IMR-90 (cell line): ENCODE data around the gene ACSS2. TPM values are rescaled to one million over a fixed set of nuclear protein-coding genes. Genes with fewer than 3 reads are reported as not detected.
A peak's percentile ranks its signal among the peaks of the same experiment; 100 is the strongest.

Experiments
- ATAC-seq: fragments of 200-7000 bp; cut with Tn5 transposase; 2 replicates; pipeline ENCODE4 v1.9.1; 2020; ENCODE audit warnings: low read depth, mild to moderate bottlenecking, moderate library complexity
- BruUV-seq: library from RNA; stranded (reverse); fragments of 400-500 nt; replicated peaks from 2 replicates; lab custom pipeline; 2021; lab: Mats Ljungman, UMichigan
- CTCF ChIA-PET: fragments of 300-600 bp; formaldehyde crosslinking; extraction: SDS; loops from one replicate; lab custom pipeline; 2021; ENCODE audit warnings: antibody characterized with exemption; lab: Yijun Ruan, JAX
- POLR2A ChIA-PET: fragments of 300-600 bp; sonication (Branson Sonifier 250); formaldehyde crosslinking; loops from one replicate; lab custom pipeline; 2022; ENCODE audit warnings: antibody characterized with exemption; ENCODE audit not compliant: unreplicated experiment; lab: Charles Lee
- DNase-seq: peaks from one replicate; pipeline ENCODE4 v3.0.0; 2013
- H2AFZ ChIP-seq: replicated peaks from 2 replicates; pipeline ENCODE3; 2013; ENCODE audit warnings: low read length, mild to moderate bottlenecking; ENCODE audit not compliant: poor library complexity
- H2AK5ac ChIP-seq: 2 replicates; pipeline ENCODE4 v1.6.1; 2013; ENCODE audit warnings: low read depth, low read length, inconsistent platforms
- H2AK9ac ChIP-seq: replicated peaks from 2 replicates; pipeline ENCODE3; 2013; ENCODE audit warnings: mild to moderate bottlenecking, low read depth, low read length, moderate library complexity; ENCODE audit not compliant: poor library complexity
- H2BK120ac ChIP-seq: 2 replicates; pipeline ENCODE4 v1.6.1; 2013; ENCODE audit warnings: low read depth, low read length, inconsistent platforms
- H2BK15ac ChIP-seq: 3 replicates; pipeline ENCODE4 v1.6.1; 2013; ENCODE audit warnings: low read depth, low read length, inconsistent platforms
- H2BK20ac ChIP-seq: 2 replicates; pipeline ENCODE4 v1.6.1; 2013; ENCODE audit warnings: low read depth, mild to moderate bottlenecking, inconsistent platforms, low read length, moderate library complexity
- H2BK5ac ChIP-seq: 2 replicates; pipeline ENCODE4 v1.6.1; 2013; ENCODE audit warnings: mild to moderate bottlenecking, low read depth, low read length, inconsistent platforms; ENCODE audit not compliant: poor library complexity, severe bottlenecking
- H3K14ac ChIP-seq: replicated peaks from 2 replicates; pipeline ENCODE4 v1.6.1; 2013; ENCODE audit warnings: low read depth, low read length, inconsistent platforms
- H3K18ac ChIP-seq: 2 replicates; pipeline ENCODE4 v1.6.1; 2013; ENCODE audit warnings: low read depth, low read length, control low read depth
- H3K23ac ChIP-seq: 2 replicates; pipeline ENCODE4 v1.6.1; 2013; ENCODE audit warnings: low read depth, low read length, inconsistent platforms
- H3K27ac ChIP-seq: 2 replicates; pipeline ENCODE4 v1.5.1; 2013; ENCODE audit warnings: mild to moderate bottlenecking, control low read depth, low read length; ENCODE audit not compliant: insufficient read depth
- H3K27me3 ChIP-seq: 2 replicates; pipeline ENCODE4 v1.6.1; 2013; ENCODE audit warnings: low read length; ENCODE audit not compliant: control insufficient read depth, insufficient read depth
- H3K36me3 ChIP-seq: 2 replicates; pipeline ENCODE4 v1.6.1; 2013; ENCODE audit warnings: low read length, mixed read lengths; ENCODE audit not compliant: control insufficient read depth, insufficient read depth
- H3K4ac ChIP-seq: 2 replicates; pipeline ENCODE4 v1.6.1; 2013; ENCODE audit warnings: low read depth, low read length, inconsistent platforms
- H3K4me1 ChIP-seq: 2 replicates; pipeline ENCODE4 v1.6.1; 2013; ENCODE audit warnings: low read length, mixed read lengths; ENCODE audit not compliant: control insufficient read depth, insufficient read depth
- H3K4me2 ChIP-seq: 2 replicates; pipeline ENCODE4 v1.6.1; 2013; ENCODE audit warnings: low read depth, mild to moderate bottlenecking, control low read depth, low read length, moderate library complexity
- H3K4me3 ChIP-seq: 2 replicates; pipeline ENCODE4 v1.5.1; 2013; ENCODE audit warnings: low read depth, mild to moderate bottlenecking, control low read depth, low read length, moderate library complexity; ENCODE audit not compliant: insufficient read depth
- H3K56ac ChIP-seq: 2 replicates; pipeline ENCODE4 v1.6.1; 2013; ENCODE audit warnings: low read length, inconsistent platforms; ENCODE audit not compliant: insufficient read depth; ENCODE audit errors: extremely low read depth
- H3K79me1 ChIP-seq, 2 experiments: 2 replicates each; pipeline ENCODE4 v1.6.1; 2013; ENCODE audit warnings: low read length in 2 of 2, inconsistent platforms in 1 of 2, low read depth in 1 of 2
- H3K9ac ChIP-seq: 2 replicates; pipeline ENCODE4 v1.6.1; 2013; ENCODE audit warnings: low read depth, low read length, control low read depth
- H3K9me1 ChIP-seq: 2 replicates; pipeline ENCODE4 v1.6.1; 2013; ENCODE audit warnings: low read length, inconsistent platforms; ENCODE audit not compliant: insufficient read depth
- H3K9me3 ChIP-seq: 2 replicates; pipeline ENCODE4 v1.6.1; 2013; ENCODE audit warnings: low read length; ENCODE audit not compliant: control insufficient read depth, insufficient read depth
- H4K20me1 ChIP-seq: 2 replicates; pipeline ENCODE4 v1.6.1; 2013; ENCODE audit warnings: low read length, inconsistent platforms; ENCODE audit not compliant: insufficient read depth
- H4K5ac ChIP-seq: 2 replicates; pipeline ENCODE4 v1.6.1; 2013; ENCODE audit warnings: mild to moderate bottlenecking, low read depth, low read length, control low read depth
- H4K8ac ChIP-seq, 2 experiments: 2 replicates each; pipeline ENCODE4 v1.6.1; 2013; ENCODE audit warnings: low read depth in 2 of 2, low read length in 2 of 2, control low read depth in 1 of 2, inconsistent platforms in 1 of 2
- H4K91ac ChIP-seq: 2 replicates; pipeline ENCODE4 v1.6.1; 2013; ENCODE audit warnings: low read depth, low read length, inconsistent platforms; ENCODE audit not compliant: insufficient read depth
- BHLHE40 ChIP-seq: fragments of 150-350 bp; IDR thresholded peaks from 2 replicates; pipeline ENCODE4 v1.6.1; 2016; ENCODE audit warnings: mild to moderate bottlenecking, low read depth, low read length
- CEBPB ChIP-seq: IDR thresholded peaks from 2 replicates; pipeline ENCODE4 v1.6.1; 2012; ENCODE audit warnings: low read depth, low read length, improper control_type of control experiment
- CHD1 ChIP-seq: IDR thresholded peaks from 2 replicates; pipeline ENCODE4 v1.6.1; 2012; ENCODE audit warnings: low read depth, low read length, improper control_type of control experiment
- FOS ChIP-seq: fragments of 150-350 bp; IDR thresholded peaks from 2 replicates; pipeline ENCODE4 v1.6.1; 2016; ENCODE audit warnings: low read depth, low read length
- MAFK ChIP-seq: IDR thresholded peaks from 2 replicates; pipeline ENCODE4 v1.6.1; 2012; ENCODE audit warnings: low read depth, low read length, improper control_type of control experiment
- MAZ ChIP-seq: IDR thresholded peaks from 2 replicates; pipeline ENCODE4 v1.6.1; 2012; ENCODE audit warnings: low read depth, mild to moderate bottlenecking, low read length, improper control_type of control experiment, moderate library complexity, borderline replicate concordance
- MXI1 ChIP-seq: IDR thresholded peaks from 2 replicates; pipeline ENCODE4 v1.6.1; 2012; ENCODE audit warnings: low read depth, mild to moderate bottlenecking, low read length, moderate library complexity, borderline replicate concordance
- NFE2L2 ChIP-seq: fragments of 150-350 bp; IDR thresholded peaks from 2 replicates; pipeline ENCODE4 v1.6.1; 2016; ENCODE audit warnings: low read depth, mild to moderate bottlenecking, low read length
- POLR2A ChIP-seq: IDR thresholded peaks from 2 replicates; pipeline ENCODE4 v1.6.1; 2012; ENCODE audit warnings: mild to moderate bottlenecking, low read depth, low read length
- RAD21 ChIP-seq: IDR thresholded peaks from 2 replicates; pipeline ENCODE4 v1.6.1; 2012; ENCODE audit warnings: low read length, improper control_type of control experiment
- RCOR1 ChIP-seq: IDR thresholded peaks from 2 replicates; pipeline ENCODE4 v1.6.1; 2012; ENCODE audit warnings: mild to moderate bottlenecking, low read length, improper control_type of control experiment; ENCODE audit not compliant: insufficient replicate concordance
- RFX5 ChIP-seq: IDR thresholded peaks from 2 replicates; pipeline ENCODE4 v1.8.0; 2012; ENCODE audit warnings: low read depth, mild to moderate bottlenecking, low read length, moderate library complexity
- SMC3 ChIP-seq: fragments of 150-350 bp; IDR thresholded peaks from 2 replicates; pipeline ENCODE4 v1.6.1; 2016; ENCODE audit warnings: low read depth, mild to moderate bottlenecking, antibody characterized with exemption, low read length, moderate library complexity
- WGBS, 2 experiments: methylation state at CpG; one replicate each; pipeline versions ENCODE4 v1.1.5 to v1.1.7; 2013; ENCODE audit warnings: missing lambda C conversion rate in 2 of 2; ENCODE audit not compliant: insufficient read length in 1 of 2; ENCODE audit errors: extremely low coverage in 2 of 2; 5-methylcytosine and 5-hydroxymethylcytosine counted together
- dilution Hi-C: fragments of 300-500 bp; cut with HindIII; formaldehyde crosslinking; loops from one replicate; pipeline ENCODE4 v1.14.3; 2018; ENCODE audit warnings: low sequenced_read_pairs; ENCODE audit not compliant: unreplicated experiment
- in situ Hi-C: fragments of 300-500 bp; cut with MboI; formaldehyde crosslinking; loops from 3 replicates; pipeline ENCODE4 v1.14.3; 2019; ENCODE audit warnings: low sequenced_read_pairs, inconsistent platforms, mixed read lengths
- intact Hi-C: fragments of 100-400 bp; cut with micrococcal nuclease; formaldehyde crosslinking; loops from 2 replicates; pipeline ENCODE4 v1.10.0; 2022
- polyA plus RNA-seq, 3 experiments: library from polyadenylated mRNA; depleted of rRNA; stranded (reverse); fragments of >200 nt; gene quantifications; 2 replicates each; pipeline ENCODE4 v1.2.3, GENCODE V29; 2012; ENCODE audit warnings: low replicate concordance in 1 of 3
- total RNA-seq: library from RNA; depleted of rRNA; stranded (reverse); fragments of >200 nt; gene quantifications from 2 replicates; pipeline ENCODE4 v1.2.3, GENCODE V29; 2012
- TF ChIP-seq, protein P1 (sequence below): fragments of 150-350 bp; IDR thresholded peaks from 2 replicates; pipeline ENCODE4 v1.6.1; 2017; ENCODE audit warnings: mild to moderate bottlenecking, antibody characterized with exemption, low read length, low read depth
- TF ChIP-seq, protein P2 (sequence below): fragments of 150-350 bp; IDR thresholded peaks from 2 replicates; pipeline ENCODE4 v1.6.1; 2016; ENCODE audit warnings: low read depth, mild to moderate bottlenecking, low read length, moderate library complexity, borderline replicate concordance
- TF ChIP-seq, protein P3 (sequence below): conservative IDR thresholded peaks from 2 replicates; pipeline ENCODE4 v1.5.1; 2012; ENCODE audit warnings: mild to moderate bottlenecking, low read depth, low read length, improper control_type of control experiment

Gene ACSS2
- total and polyA plus RNA-seq, 2 of the 4 experiments (the other 2 are of a cell fraction), result 26.9 to 46.4 TPM

DNA sequence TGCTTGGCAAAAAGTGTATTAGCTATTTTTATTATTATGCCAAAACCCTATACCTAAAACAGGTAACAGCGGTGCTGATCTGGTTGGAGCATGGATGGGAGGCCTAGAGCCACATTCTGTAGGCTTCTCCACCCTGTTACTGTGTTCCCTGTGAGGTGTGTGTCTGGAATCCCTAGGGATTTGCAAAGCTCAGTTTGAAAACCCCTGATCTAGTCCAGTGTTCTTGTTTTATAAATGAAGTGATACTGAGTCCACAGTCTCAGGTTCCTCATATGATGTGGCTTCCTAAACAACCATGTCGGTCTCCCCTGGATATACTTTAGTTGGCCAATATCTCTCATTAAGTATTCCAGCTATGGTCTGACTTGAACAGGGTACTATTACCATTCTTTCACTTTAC, 16.3 kb downstream of the ACSS2 start:
- Histone ChIP-seq H3K4me2 (no peak overlapping the region), H3K14ac (no peak overlapping the region), H2BK5ac (no peak overlapping the region), H2AK9ac (peak overlapping the region; percentile 50), H2AFZ (no peak overlapping the region), H4K20me1 (peaks cover 3% of the 10 kb centered on the region; the same call in 1 of the 2 replicates), H2BK15ac (peak overlapping the region; percentile 34; the same call in 1 of the 3 replicates), H2BK20ac (peak overlapping the region; percentile 16; the same call in 1 of the 2 replicates), H3K27me3 (no peaks in the 10 kb centered on the region), H3K27ac (no peak overlapping the region), H4K5ac (no peak overlapping the region), H3K9ac (no peak overlapping the region), H3K56ac (no peak overlapping the region), H3K36me3 (no peaks in the 10 kb centered on the region), H4K91ac (no peak overlapping the region), H3K9me3 (no peaks in the 10 kb centered on the region), H3K23ac (no peak overlapping the region), H3K4ac (no peak overlapping the region), H3K18ac (no peak overlapping the region), H4K8ac (no peak overlapping the region), H3K79me1 (peaks cover 16 to 29% of the 10 kb centered on the region in 2 experiments; a peak in 3 of 4 replicates), H3K4me1 (peaks cover 16% of the 10 kb centered on the region), H2BK120ac (no peak overlapping the region), H3K4me3 (no peak overlapping the region), H3K9me1 (peaks cover 4% of the 10 kb centered on the region), H2AK5ac (no peak overlapping the region; the same call in 1 of the 2 replicates)
- dilution Hi-C loops, result no loop called here
- WGBS, 2 experiments, result 80% methylated on average over 1 of the region's 2 CpGs; no CpG with 5 or more reads in 1 of the 2 experiments
- no peak for DNase-seq
- TF ChIP-seq POLR2A, result no peak
- no peak for TF ChIP-seq RCOR1
- no peak for TF ChIP-seq FOS
- TF ChIP-seq RAD21, result no peak
- TF ChIP-seq NFE2L2, result no peak
- TF ChIP-seq RFX5, result no peak
- no peak for TF ChIP-seq MAZ
- TF ChIP-seq MAFK, result no peak
- no peak for TF ChIP-seq MXI1
- TF ChIP-seq, protein P1, sequence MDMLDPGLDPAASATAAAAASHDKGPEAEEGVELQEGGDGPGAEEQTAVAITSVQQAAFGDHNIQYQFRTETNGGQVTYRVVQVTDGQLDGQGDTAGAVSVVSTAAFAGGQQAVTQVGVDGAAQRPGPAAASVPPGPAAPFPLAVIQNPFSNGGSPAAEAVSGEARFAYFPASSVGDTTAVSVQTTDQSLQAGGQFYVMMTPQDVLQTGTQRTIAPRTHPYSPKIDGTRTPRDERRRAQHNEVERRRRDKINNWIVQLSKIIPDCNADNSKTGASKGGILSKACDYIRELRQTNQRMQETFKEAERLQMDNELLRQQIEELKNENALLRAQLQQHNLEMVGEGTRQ, result no peak
- TF ChIP-seq, protein P2, sequence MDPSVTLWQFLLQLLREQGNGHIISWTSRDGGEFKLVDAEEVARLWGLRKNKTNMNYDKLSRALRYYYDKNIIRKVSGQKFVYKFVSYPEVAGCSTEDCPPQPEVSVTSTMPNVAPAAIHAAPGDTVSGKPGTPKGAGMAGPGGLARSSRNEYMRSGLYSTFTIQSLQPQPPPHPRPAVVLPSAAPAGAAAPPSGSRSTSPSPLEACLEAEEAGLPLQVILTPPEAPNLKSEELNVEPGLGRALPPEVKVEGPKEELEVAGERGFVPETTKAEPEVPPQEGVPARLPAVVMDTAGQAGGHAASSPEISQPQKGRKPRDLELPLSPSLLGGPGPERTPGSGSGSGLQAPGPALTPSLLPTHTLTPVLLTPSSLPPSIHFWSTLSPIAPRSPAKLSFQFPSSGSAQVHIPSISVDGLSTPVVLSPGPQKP, result no peak
- TF ChIP-seq CEBPB, result no peak
- no peak for TF ChIP-seq CHD1
- TF ChIP-seq SMC3, result no peak
- TF ChIP-seq, protein P3, sequence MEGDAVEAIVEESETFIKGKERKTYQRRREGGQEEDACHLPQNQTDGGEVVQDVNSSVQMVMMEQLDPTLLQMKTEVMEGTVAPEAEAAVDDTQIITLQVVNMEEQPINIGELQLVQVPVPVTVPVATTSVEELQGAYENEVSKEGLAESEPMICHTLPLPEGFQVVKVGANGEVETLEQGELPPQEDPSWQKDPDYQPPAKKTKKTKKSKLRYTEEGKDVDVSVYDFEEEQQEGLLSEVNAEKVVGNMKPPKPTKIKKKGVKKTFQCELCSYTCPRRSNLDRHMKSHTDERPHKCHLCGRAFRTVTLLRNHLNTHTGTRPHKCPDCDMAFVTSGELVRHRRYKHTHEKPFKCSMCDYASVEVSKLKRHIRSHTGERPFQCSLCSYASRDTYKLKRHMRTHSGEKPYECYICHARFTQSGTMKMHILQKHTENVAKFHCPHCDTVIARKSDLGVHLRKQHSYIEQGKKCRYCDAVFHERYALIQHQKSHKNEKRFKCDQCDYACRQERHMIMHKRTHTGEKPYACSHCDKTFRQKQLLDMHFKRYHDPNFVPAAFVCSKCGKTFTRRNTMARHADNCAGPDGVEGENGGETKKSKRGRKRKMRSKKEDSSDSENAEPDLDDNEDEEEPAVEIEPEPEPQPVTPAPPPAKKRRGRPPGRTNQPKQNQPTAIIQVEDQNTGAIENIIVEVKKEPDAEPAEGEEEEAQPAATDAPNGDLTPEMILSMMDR, result no peak
- TF ChIP-seq BHLHE40, result no peak
- no peak for ATAC-seq
- ChIA-PET CTCF (no interaction called here), POLR2A (no interaction called here)
- in situ Hi-C loops, result no loop called here
- intact Hi-C loops, result no loop called here
- BruUV-seq, result no TSS peak
